Measurements from ENCODE around the gene KIF2A.
"Not testable (repeated sequence)": the region's sequence is repeated elsewhere in the genome, so short reads cannot be mapped to it uniquely, and the experiment has no call there.

Gene KIF2A

GRCh38 chr5:62288118-62288517 lies 17.9 kb upstream of the KIF2A start:
- Histone ChIP-seq H3K27ac (ENCODE audit: insufficient read depth in 1 of 2, low read depth in 1 of 2, low read length in 2 of 2, poor library complexity in 1 of 2, severe bottlenecking in 2 of 2) (no peak overlapping the region), H3K4me1 (ENCODE audit: control extremely low read depth in 1 of 4, control insufficient read depth in 4 of 4, insufficient read depth in 4 of 4, low read length in 3 of 4) (peaks cover 0 to 10% (median 1%) of the 10 kb centered on the region in 4 experiments), H3K36me3 (ENCODE audit: control insufficient read depth in 4 of 4, insufficient read depth in 4 of 4, low read length in 3 of 4) (no peaks in the 10 kb centered on the region), H3K4me3 (ENCODE audit: control insufficient read depth in 1 of 7, extremely low read depth in 1 of 7, insufficient read depth in 4 of 7, low read depth in 2 of 7, low read length in 6 of 7) (no peak overlapping the region), H3K9me3 (ENCODE audit: control extremely low read depth in 1 of 5, control insufficient read depth in 4 of 5, insufficient read depth in 2 of 5, low read depth in 1 of 5, low read length in 4 of 5) (peaks cover 0 to 5% (median 0%) of the 10 kb centered on the region in 5 experiments), H3K27me3 (replicated peaks in 2 of 5; ENCODE audit: control insufficient read depth in 4 of 5, insufficient read depth in 5 of 5, low read length in 4 of 5) (no peaks in the 10 kb centered on the region)
- ChIA-PET POLR2A (no interaction called here), CTCF (interaction anchor here (1.5 to 2.3 kb wide), 4 partner anchors 9 to 15 kb away, joined by 3 to 12 read pairs (median 4); no protein-coding TSS in a partner anchor)
- WGBS (ENCODE audit: insufficient coverage) = 100% methylated on average over 1 of the region's 1 CpG
- DNase-seq = no peak

GRCh38 chr5:62289813-62290212 lies 16.2 kb upstream of the KIF2A start:
- CTCF ChIA-PET = interaction anchor here (0.8 kb wide), 1 partner anchor 10 kb away, joined by 3 read pairs; no protein-coding TSS in a partner anchor
- Histone ChIP-seq H3K27me3 (replicated peaks in 2 of 5; ENCODE audit: control insufficient read depth in 4 of 5, insufficient read depth in 5 of 5, low read length in 4 of 5) (no peaks in the 10 kb centered on the region), H3K36me3 (ENCODE audit: control insufficient read depth in 4 of 4, insufficient read depth in 4 of 4, low read length in 3 of 4) (no peaks in the 10 kb centered on the region), H3K9me3 (ENCODE audit: control extremely low read depth in 1 of 5, control insufficient read depth in 4 of 5, insufficient read depth in 2 of 5, low read depth in 1 of 5, low read length in 4 of 5) (peaks cover 0 to 5% (median 0%) of the 10 kb centered on the region in 5 experiments), H3K4me1 (ENCODE audit: control extremely low read depth in 1 of 4, control insufficient read depth in 4 of 4, insufficient read depth in 4 of 4, low read length in 3 of 4) (peaks cover 0 to 10% (median 1%) of the 10 kb centered on the region in 4 experiments), H3K27ac (ENCODE audit: insufficient read depth in 1 of 2, low read depth in 1 of 2, low read length in 2 of 2, poor library complexity in 1 of 2, severe bottlenecking in 2 of 2) (no peak overlapping the region), H3K4me3 (ENCODE audit: control insufficient read depth in 1 of 7, extremely low read depth in 1 of 7, insufficient read depth in 4 of 7, low read depth in 2 of 7, low read length in 6 of 7) (no peak overlapping the region)
- POLR2A ChIA-PET = no interaction called here
- DNase-seq = no peak

GRCh38 chr5:62291829-62292228 lies 14.2 kb upstream of the KIF2A start:
- H3K36me3 ChIP-seq (ENCODE audit: control insufficient read depth in 4 of 4, insufficient read depth in 4 of 4, low read length in 3 of 4); H3K4me3 ChIP-seq (ENCODE audit: control insufficient read depth in 1 of 7, extremely low read depth in 1 of 7, insufficient read depth in 4 of 7, low read depth in 2 of 7, low read length in 6 of 7); POLR2A ChIA-PET; DNase-seq; H3K27me3 ChIP-seq (replicated peaks in 2 of 5; ENCODE audit: control insufficient read depth in 4 of 5, insufficient read depth in 5 of 5, low read length in 4 of 5); H3K27ac ChIP-seq (ENCODE audit: insufficient read depth in 1 of 2, low read depth in 1 of 2, low read length in 2 of 2, poor library complexity in 1 of 2, severe bottlenecking in 2 of 2); H3K9me3 ChIP-seq (ENCODE audit: control extremely low read depth in 1 of 5, control insufficient read depth in 4 of 5, insufficient read depth in 2 of 5, low read depth in 1 of 5, low read length in 4 of 5): not testable (repeated sequence)
- CTCF ChIA-PET = interaction anchor here (0.6 kb wide), 2 partner anchors 88 to 1475 kb away, joined by 3 to 4 read pairs; no protein-coding TSS in a partner anchor
- H3K4me1 ChIP-seq (ENCODE audit: control extremely low read depth in 1 of 4, control insufficient read depth in 4 of 4, insufficient read depth in 4 of 4, low read length in 3 of 4) = peaks cover 0 to 10% (median 3%) of the 10 kb centered on the region in 4 experiments
- 93% methylated on average over 10 of the region's 11 CpGs for WGBS (ENCODE audit: insufficient coverage)

- peak in 1 of 3 donors; percentile 47 for DNase-seq
- WGBS (ENCODE audit: insufficient coverage) = 100% methylated on average over 1 of the region's 2 CpGs
- CTCF ChIA-PET = interaction anchor here (1.0 to 2.7 kb wide), 8 partner anchors 9 to 58 kb away, joined by 3 to 12 read pairs (median 4); partner anchors contain the start of gene KIF2A
These were observed 9.0 kb upstream of the KIF2A start for GRCh38 chr5:62296998-62297397.

GRCh38 chr5:62298118-62298517 lies 7.9 kb upstream of the KIF2A start:
- peaks cover 0 to 7% (median 3%) of the 10 kb centered on the region in 4 experiments for H3K4me1 ChIP-seq (ENCODE audit: control extremely low read depth in 1 of 4, control insufficient read depth in 4 of 4, insufficient read depth in 4 of 4, low read length in 3 of 4)
- H3K27ac ChIP-seq (ENCODE audit: insufficient read depth in 1 of 2, low read depth in 1 of 2, low read length in 2 of 2, poor library complexity in 1 of 2, severe bottlenecking in 2 of 2) = no peak overlapping the region
- H3K4me3 ChIP-seq (ENCODE audit: control insufficient read depth in 1 of 7, extremely low read depth in 1 of 7, insufficient read depth in 4 of 7, low read depth in 2 of 7, low read length in 6 of 7) = no peak overlapping the region
- 100% methylated on average over 1 of the region's 3 CpGs for WGBS (ENCODE audit: insufficient coverage)
- DNase-seq = no peak
- H3K36me3 ChIP-seq (ENCODE audit: control insufficient read depth in 4 of 4, insufficient read depth in 4 of 4, low read length in 3 of 4) = no peaks in the 10 kb centered on the region
- ChIA-PET POLR2A (no interaction called here), CTCF (interaction anchor here (1.1 to 2.7 kb wide), 7 partner anchors 10 to 57 kb away, joined by 3 to 12 read pairs (median 4); no protein-coding TSS in a partner anchor)
- no peaks in the 10 kb centered on the region for H3K27me3 ChIP-seq (replicated peaks in 2 of 5; ENCODE audit: control insufficient read depth in 4 of 5, insufficient read depth in 5 of 5, low read length in 4 of 5)
- peaks cover 0 to 3% (median 0%) of the 10 kb centered on the region in 5 experiments for H3K9me3 ChIP-seq (ENCODE audit: control extremely low read depth in 1 of 5, control insufficient read depth in 4 of 5, insufficient read depth in 2 of 5, low read depth in 1 of 5, low read length in 4 of 5)

More at GRCh38 chr5:62296998-62297397, 9.0 kb upstream of the KIF2A start:
- H3K4me1 ChIP-seq (ENCODE audit: control extremely low read depth in 1 of 4, control insufficient read depth in 4 of 4, insufficient read depth in 4 of 4, low read length in 3 of 4) = peaks cover 0 to 7% (median 3%) of the 10 kb centered on the region in 4 experiments
- peak overlapping the region in 1 of 7 experiments; percentile 25 for H3K4me3 ChIP-seq (ENCODE audit: control insufficient read depth in 1 of 7, extremely low read depth in 1 of 7, insufficient read depth in 4 of 7, low read depth in 2 of 7, low read length in 6 of 7)
- no peaks in the 10 kb centered on the region for H3K27me3 ChIP-seq (replicated peaks in 2 of 5; ENCODE audit: control insufficient read depth in 4 of 5, insufficient read depth in 5 of 5, low read length in 4 of 5)
- POLR2A ChIA-PET = no interaction called here
- H3K9me3 ChIP-seq (ENCODE audit: control extremely low read depth in 1 of 5, control insufficient read depth in 4 of 5, insufficient read depth in 2 of 5, low read depth in 1 of 5, low read length in 4 of 5) = peaks cover 0 to 3% (median 0%) of the 10 kb centered on the region in 5 experiments
- no peaks in the 10 kb centered on the region for H3K36me3 ChIP-seq (ENCODE audit: control insufficient read depth in 4 of 4, insufficient read depth in 4 of 4, low read length in 3 of 4)
- no peak overlapping the region for H3K27ac ChIP-seq (ENCODE audit: insufficient read depth in 1 of 2, low read depth in 1 of 2, low read length in 2 of 2, poor library complexity in 1 of 2, severe bottlenecking in 2 of 2)

- POLR2A ChIA-PET = no interaction called here
- Histone ChIP-seq H3K4me1 (ENCODE audit: control extremely low read depth in 1 of 4, control insufficient read depth in 4 of 4, insufficient read depth in 4 of 4, low read length in 3 of 4) (peaks cover 0 to 7% (median 3%) of the 10 kb centered on the region in 4 experiments), H3K27ac (ENCODE audit: insufficient read depth in 1 of 2, low read depth in 1 of 2, low read length in 2 of 2, poor library complexity in 1 of 2, severe bottlenecking in 2 of 2) (no peak overlapping the region), H3K27me3 (replicated peaks in 2 of 5; ENCODE audit: control insufficient read depth in 4 of 5, insufficient read depth in 5 of 5, low read length in 4 of 5) (no peaks in the 10 kb centered on the region), H3K9me3 (ENCODE audit: control extremely low read depth in 1 of 5, control insufficient read depth in 4 of 5, insufficient read depth in 2 of 5, low read depth in 1 of 5, low read length in 4 of 5) (peaks cover 0 to 3% (median 0%) of the 10 kb centered on the region in 5 experiments), H3K4me3 (ENCODE audit: control insufficient read depth in 1 of 7, extremely low read depth in 1 of 7, insufficient read depth in 4 of 7, low read depth in 2 of 7, low read length in 6 of 7) (no peak overlapping the region), H3K36me3 (ENCODE audit: control insufficient read depth in 4 of 4, insufficient read depth in 4 of 4, low read length in 3 of 4) (no peaks in the 10 kb centered on the region)
- DNase-seq = no peak
- CTCF ChIA-PET = no interaction called here
- 92% methylated on average over 3 of the region's 4 CpGs for WGBS (ENCODE audit: insufficient coverage)
These were observed 6.9 kb upstream of the KIF2A start for GRCh38 chr5:62299101-62299500.

GRCh38 chr5:62299600-62299999 lies 6.4 kb upstream of the KIF2A start:
- Histone ChIP-seq H3K36me3 (ENCODE audit: control insufficient read depth in 4 of 4, insufficient read depth in 4 of 4, low read length in 3 of 4) (no peaks in the 10 kb centered on the region), H3K4me3 (ENCODE audit: control insufficient read depth in 1 of 7, extremely low read depth in 1 of 7, insufficient read depth in 4 of 7, low read depth in 2 of 7, low read length in 6 of 7) (no peak overlapping the region), H3K4me1 (ENCODE audit: control extremely low read depth in 1 of 4, control insufficient read depth in 4 of 4, insufficient read depth in 4 of 4, low read length in 3 of 4) (peaks cover 0 to 7% (median 3%) of the 10 kb centered on the region in 4 experiments), H3K9me3 (ENCODE audit: control extremely low read depth in 1 of 5, control insufficient read depth in 4 of 5, insufficient read depth in 2 of 5, low read depth in 1 of 5, low read length in 4 of 5) (peaks cover 0 to 3% (median 0%) of the 10 kb centered on the region in 5 experiments), H3K27ac (ENCODE audit: insufficient read depth in 1 of 2, low read depth in 1 of 2, low read length in 2 of 2, poor library complexity in 1 of 2, severe bottlenecking in 2 of 2) (no peak overlapping the region), H3K27me3 (replicated peaks in 2 of 5; ENCODE audit: control insufficient read depth in 4 of 5, insufficient read depth in 5 of 5, low read length in 4 of 5) (no peaks in the 10 kb centered on the region)
- DNase-seq = no peak
- WGBS (ENCODE audit: insufficient coverage) = no CpG with 5 or more reads among the region's 1 CpG
- ChIA-PET CTCF (no interaction called here), POLR2A (no interaction called here)
